HepG2 (cell line): ENCODE measurements around the gene P3H4. TPM values are rescaled to one million over a fixed set of nuclear protein-coding genes. Genes with fewer than 3 reads are reported as not detected.

ENCODE experiments used
- BRD4 ChIP-seq: sonication (generic); formaldehyde crosslinking; IDR thresholded peaks from 2 replicates; pipeline ENCODE4 v1.4.0; 2020; ENCODE audit warnings: missing genetic modification reagents
- CREM ChIP-seq, 2 experiments: sonication (generic) in 1 of 2; formaldehyde crosslinking in 1 of 2; IDR thresholded peaks; 2 replicates each; pipeline versions ENCODE4 v1.4.0 to v1.6.1; 2016 to 2020; ENCODE audit warnings: antibody characterized with exemption in 1 of 2, mild to moderate bottlenecking in 1 of 2, missing genetic modification reagents in 1 of 2
- DBP ChIP-seq: sonication (generic); formaldehyde crosslinking; IDR thresholded peaks from 2 replicates; pipeline ENCODE4 v1.4.0; 2020; ENCODE audit warnings: missing genetic modification reagents; ENCODE audit errors: not compliant biosample characterization
- HMGXB3 ChIP-seq: sonication (generic); formaldehyde crosslinking; IDR thresholded peaks from 2 replicates; pipeline ENCODE4 v1.4.0; 2020; ENCODE audit warnings: missing genetic modification reagents, borderline replicate concordance
- MBD4 ChIP-seq: IDR thresholded peaks from 2 replicates; pipeline ENCODE4 v1.6.1; 2012; ENCODE audit warnings: low read length, inconsistent platforms, borderline replicate concordance
- MYPOP ChIP-seq: sonication (generic); formaldehyde crosslinking; IDR thresholded peaks from 2 replicates; pipeline ENCODE4 v1.8.1; 2023; ENCODE audit warnings: mild to moderate bottlenecking, moderate library complexity, missing genetic modification reagents
- NCOA2 ChIP-seq: sonication (generic); formaldehyde crosslinking; IDR thresholded peaks from 2 replicates; pipeline ENCODE4 v1.8.0; 2022; ENCODE audit warnings: inconsistent platforms
- PHF8 ChIP-seq: sonication (generic); formaldehyde crosslinking; IDR thresholded peaks from 2 replicates; pipeline ENCODE4 v1.5.0; 2020; ENCODE audit warnings: missing genetic modification reagents
- SYNCRIP ChIP-seq: fragments of 200-400 bp; formaldehyde crosslinking; IDR thresholded peaks from 2 replicates; pipeline ENCODE4 v1.6.1; 2018; ENCODE audit warnings: mild to moderate bottlenecking, low read depth, low read length; ENCODE audit not compliant: insufficient read depth
- ZMYM3 ChIP-seq: sonication (generic); formaldehyde crosslinking; IDR thresholded peaks from 2 replicates; pipeline ENCODE4 v1.5.1; 2020; ENCODE audit warnings: mild to moderate bottlenecking, missing genetic modification reagents
- ZNF160 ChIP-seq: sonication (generic); formaldehyde crosslinking; IDR thresholded peaks from 2 replicates; pipeline ENCODE4 v1.8.0; 2022; ENCODE audit warnings: mild to moderate bottlenecking, inconsistent platforms, missing genetic modification reagents
- ZNF281 ChIP-seq: sonication (generic); formaldehyde crosslinking; IDR thresholded peaks from 2 replicates; pipeline ENCODE4 v1.4.0; 2020; ENCODE audit warnings: missing genetic modification reagents, borderline replicate concordance
- ZNF44 ChIP-seq: sonication (generic); formaldehyde crosslinking; IDR thresholded peaks from 2 replicates; pipeline ENCODE4 v1.5.1; 2020; ENCODE audit warnings: mild to moderate bottlenecking, missing genetic modification reagents
- ZNF776 ChIP-seq: sonication (generic); formaldehyde crosslinking; IDR thresholded peaks from 2 replicates; pipeline ENCODE4 v1.4.0; 2020; ENCODE audit warnings: mild to moderate bottlenecking, missing genetic modification reagents
- ZNF800 ChIP-seq: sonication (generic); formaldehyde crosslinking; IDR thresholded peaks from 2 replicates; pipeline ENCODE4 v1.4.0; 2020; ENCODE audit warnings: missing genetic modification reagents
- polyA plus RNA-seq, 8 experiments: library from polyadenylated mRNA; depleted of rRNA in 3 of 8; stranded (reverse) in 7 of 8; unstranded in 1 of 8; fragments of >200 nt; fragmentation: Illumina TruSeq in 4 of 8; extraction: Trizol in 4 of 8; gene quantifications; 2 replicates each; pipeline versions ENCODE4 v1.2.1 to v1.2.3, GENCODE V29; 2011 to 2016; ENCODE audit warnings: low read depth in 4 of 8, missing spikeins in 1 of 8, mixed read lengths in 1 of 8; ENCODE audit not compliant: insufficient read depth in 1 of 8
- total RNA-seq, 5 experiments: library from RNA; depleted of rRNA; stranded (reverse); fragments of >200 nt; fragmentation: Illumina TruSeq; extraction: Trizol; gene quantifications; 2 replicates each; pipeline ENCODE4 v1.2.3, GENCODE V29; 2016; ENCODE audit warnings: low read depth in 1 of 5

P3H4 gene
- total and polyA plus RNA-seq, 2 of the 13 experiments (the other 11 are each of a cell fraction or from before 2014, with no cell fraction given) = 37.1 to 50.6 TPM

- TF ChIP-seq HMGXB3 (CRISPR knock-in tag) (no peak; the same call in 1 of the 2 replicates), ZNF800 (CRISPR knock-in tag) (no peak), NCOA2 (CRISPR knock-in tag) (no peak), ZNF44 (CRISPR knock-in tag) (no peak), ZNF160 (CRISPR knock-in tag) (0 out of 2 replicates have a peak, but pooled peaks have one; percentile 1), MYPOP (CRISPR knock-in tag) (peak; percentile 27; the same call in 1 of the 2 replicates), DBP (no peak), MBD4 (no peak), CREM (IDR thresholded peaks at IDR 0.05) (no peak; the same call in 1 of the 2 replicates), CREM (CRISPR knock-in tag; IDR thresholded peaks at IDR 0.05) (no peak), BRD4 (CRISPR knock-in tag) (no peak; the same call in 1 of the 2 replicates), ZMYM3 (CRISPR knock-in tag) (peak; percentile 29), SYNCRIP (no peak), ZNF281 (CRISPR knock-in tag) (peak; percentile 65), PHF8 (peak; percentile 19; the same call in 1 of the 2 replicates), ZNF776 (CRISPR knock-in tag) (no peak)
Measured at GRCh38 chr17:41792845-41793783, 18.6 kb downstream of the P3H4 start (continued).
